ENCODE data around the gene IMMP2L.

DNA sequence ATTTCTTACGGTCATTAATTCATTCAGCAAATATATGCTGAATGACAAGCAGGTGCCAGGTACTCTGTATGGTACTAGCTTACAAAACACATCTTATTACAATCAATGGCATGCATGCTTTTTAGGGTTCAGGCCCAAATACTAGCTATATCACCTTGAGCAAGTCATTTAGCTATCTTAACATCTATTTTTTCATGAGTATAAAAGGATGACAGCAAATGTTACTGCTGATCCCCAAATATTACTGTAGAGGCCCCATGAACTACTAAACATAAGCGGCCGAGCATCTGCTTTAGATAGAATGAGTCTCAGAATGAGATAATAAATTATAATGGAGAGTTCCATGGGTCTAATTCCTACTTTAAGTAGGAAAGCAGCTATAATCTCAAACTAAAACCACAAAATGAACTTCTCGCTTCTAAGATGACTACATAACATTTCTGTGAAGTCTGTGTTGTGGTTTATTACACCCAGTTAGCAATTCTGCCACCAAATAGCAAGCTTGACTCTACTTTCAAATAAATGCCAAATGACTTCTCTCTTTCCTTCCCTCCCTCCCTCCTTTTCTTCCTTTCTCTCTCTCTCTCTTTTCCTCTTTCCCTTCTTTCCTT lies 585.1 kb downstream of the IMMP2L start:
- TF ChIP-seq EZH2 (IDR thresholded peaks at IDR 0.05; ENCODE audit: insufficient read depth, poor library complexity, severe bottlenecking) (no peak), EZH2phosphoT487 (IDR thresholded peaks at IDR 0.05; ENCODE audit: insufficient read depth, low read depth) (no peak)

All from GM23248 (cell line).